G401 (cell line): ENCODE measurements around the gene THSD7B. TPM values are rescaled to one million over a fixed set of nuclear protein-coding genes. Genes with fewer than 3 reads are reported as not detected.
"Not testable (repeated sequence)": the region's sequence is repeated elsewhere in the genome, so short reads cannot be mapped to it uniquely, and the experiment has no call there.

Source experiments
- DNase-seq: peaks from one replicate; pipeline ENCODE4 v3.0.0-alpha.2; 2015; ENCODE audit warnings: low spot score
- in situ Hi-C: cut with HindIII; loops from 2 replicates; pipeline ENCODE4 v1.10.0; 2016; ENCODE audit warnings: low sequenced_read_pairs, mixed read lengths
- total RNA-seq: library from RNA; depleted of rRNA; stranded (reverse); fragments of >200 nt; shearing (Covaris generic); gene quantifications from 2 replicates; pipeline ENCODE4 v1.2.3, GENCODE V29; 2014

Gene THSD7B
- total RNA-seq, 1 experiment from 2014 or later, result not detected

DNA sequence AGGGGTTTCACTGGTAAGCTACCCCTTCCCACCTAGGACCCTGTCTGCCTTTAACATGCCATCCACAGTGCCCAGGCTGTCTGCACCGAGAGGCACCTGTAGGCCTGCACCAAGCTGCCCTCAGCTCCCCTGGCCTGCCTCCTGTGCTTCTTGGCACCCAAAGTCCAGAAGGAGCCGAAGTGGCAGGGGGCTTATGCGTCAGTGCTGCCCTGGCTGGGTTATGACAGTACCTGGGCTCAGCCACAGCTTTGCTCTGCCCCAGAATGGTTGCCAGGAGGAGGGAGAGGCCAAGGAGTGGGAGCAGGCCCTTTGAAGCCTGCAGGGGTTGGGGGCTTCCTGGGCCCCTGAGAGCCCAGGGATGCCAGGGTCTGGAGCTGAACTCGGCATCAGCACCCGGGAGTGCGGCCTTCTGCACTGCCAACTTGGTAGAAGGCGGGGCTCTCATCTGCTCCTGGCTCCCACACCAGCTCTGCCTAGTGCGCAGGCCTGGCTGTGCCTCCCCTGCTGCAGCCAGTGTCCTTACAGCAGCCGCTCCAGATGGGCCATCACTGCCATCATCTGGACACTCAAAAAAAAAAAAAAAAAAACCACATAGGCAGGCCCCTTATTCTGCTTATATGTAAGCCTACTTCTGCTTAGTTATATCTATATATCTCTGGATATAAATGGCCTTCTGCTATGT is 155.4 kb downstream of the THSD7B start:
- in situ Hi-C loops, result no loop called here
- no peak for DNase-seq

DNA sequence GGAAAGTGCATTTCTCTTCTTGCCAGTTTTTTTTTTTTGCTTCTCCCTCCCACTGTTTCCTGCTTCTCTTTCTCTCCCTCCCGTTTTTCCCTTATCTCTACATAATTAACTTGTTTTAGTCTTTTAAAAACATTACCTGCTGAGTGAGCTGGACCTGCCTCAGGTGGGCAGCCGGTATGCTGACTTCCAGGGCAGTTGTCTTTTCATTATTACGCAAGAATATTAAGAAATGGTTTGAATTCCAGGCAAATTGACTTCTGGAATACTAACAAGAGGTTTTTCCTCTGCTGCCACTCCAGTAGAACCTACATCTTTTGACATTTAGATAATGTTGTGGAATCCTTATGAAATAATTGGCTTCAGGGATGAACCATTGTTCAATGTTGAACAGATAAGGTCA is 161.8 kb downstream of the THSD7B start:
- DNase-seq, result no peak
- in situ Hi-C loops, result no loop called here

GRCh38 chr2:136929531-136929930 is 164.2 kb downstream of the THSD7B start:
- DNase-seq, result no peak
- in situ Hi-C loops, result no loop called here

- DNase-seq, result peak; percentile 6
- in situ Hi-C loops, result no loop called here
Observed at GRCh38 chr2:136932700-136933099, 167.4 kb downstream of the THSD7B start.

DNA sequence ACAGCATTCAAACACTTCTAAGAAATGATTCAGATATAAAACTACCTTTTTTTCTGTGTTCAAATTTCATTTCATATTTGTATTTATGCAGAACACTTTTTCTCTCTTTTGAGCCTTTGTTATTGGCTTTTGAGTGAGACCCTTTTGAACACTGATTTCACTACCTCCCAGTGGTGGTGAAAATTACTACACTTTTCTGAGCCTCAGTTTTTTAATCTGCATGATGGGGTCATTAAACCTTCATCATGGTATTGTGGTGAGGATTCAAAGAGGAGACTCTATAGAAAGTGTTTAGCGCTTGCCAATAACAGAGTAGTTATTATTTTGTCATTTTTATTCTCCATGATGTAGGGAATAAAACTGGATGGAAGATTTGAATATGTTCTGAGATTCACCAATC is 169.8 kb downstream of the THSD7B start:
- in situ Hi-C loops, result no loop called here
- DNase-seq, result no peak

DNA sequence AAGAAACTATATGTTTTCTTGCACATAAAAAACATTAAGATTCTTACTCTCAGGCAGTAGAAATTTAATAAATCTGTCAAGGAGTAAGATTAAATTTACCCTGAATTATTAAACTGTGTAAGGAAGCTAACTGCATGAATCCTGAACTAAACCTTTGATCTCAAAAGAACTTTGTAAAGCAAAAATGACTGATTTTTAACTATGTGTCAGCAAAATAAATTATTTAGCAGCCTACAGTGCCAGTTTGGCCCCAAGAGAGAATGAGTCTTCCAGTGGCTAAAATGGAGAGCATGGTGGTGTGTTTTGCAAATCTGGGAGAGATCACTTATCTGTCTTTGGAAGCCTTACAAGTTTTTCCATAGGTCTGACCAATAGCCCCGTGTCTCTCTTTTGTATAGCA is 190.7 kb downstream of the THSD7B start:
- DNase-seq, result no peak
- in situ Hi-C loops, result no loop called here

- in situ Hi-C loops, result no loop called here
- no peak for DNase-seq
Observed at GRCh38 chr2:136957044-136957443, 191.7 kb downstream of the THSD7B start.

DNA sequence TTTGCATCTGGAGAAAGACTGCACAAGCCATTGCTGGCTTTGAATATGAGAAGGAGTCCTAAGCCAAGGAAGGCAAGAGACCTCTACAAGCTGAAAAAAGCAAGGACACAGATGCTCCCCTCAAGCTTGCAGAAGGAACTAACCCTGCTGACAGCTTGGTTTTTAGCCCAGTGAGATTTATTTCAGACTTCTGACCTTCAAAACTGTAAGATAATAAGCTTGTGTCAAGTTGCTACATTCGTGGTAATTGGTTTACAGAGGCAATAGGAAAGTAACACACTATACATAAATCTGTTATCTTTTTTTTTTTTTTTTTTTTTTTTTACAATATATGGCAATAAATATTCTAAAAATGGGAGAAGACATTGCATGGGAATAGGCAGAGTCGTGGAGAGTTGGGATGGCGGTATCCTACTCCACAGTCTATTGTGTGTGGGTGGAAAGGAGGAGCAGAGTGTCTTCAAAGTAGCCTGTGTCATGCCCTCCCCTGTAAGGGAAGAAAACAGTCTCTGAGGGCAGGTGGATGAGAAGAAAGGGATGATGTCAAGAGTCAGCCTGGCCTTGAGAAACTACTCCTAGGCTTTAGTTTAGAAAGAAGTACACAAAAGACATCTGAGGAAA is 196.9 kb downstream of the THSD7B start:
- no peak for DNase-seq

DNA sequence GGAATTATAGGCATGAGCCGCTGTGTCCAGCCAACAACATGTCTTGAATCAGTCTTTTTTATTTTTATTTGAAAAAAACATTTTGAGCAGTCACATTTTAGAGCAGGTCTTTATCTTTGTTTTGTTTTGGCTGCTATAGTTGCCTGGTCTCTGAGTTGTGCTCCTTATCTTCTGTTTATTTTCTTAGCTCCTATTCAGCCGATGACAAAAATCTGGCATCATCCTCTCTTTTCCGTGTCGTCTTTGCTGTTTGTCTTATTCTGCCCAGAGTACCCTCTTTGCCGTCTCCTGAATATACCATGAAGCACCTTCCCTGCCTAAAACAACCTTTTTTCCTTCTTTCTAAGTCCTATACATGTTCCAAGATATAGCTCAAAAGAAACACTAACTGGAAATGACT is 201.1 kb downstream of the THSD7B start:
- no peak for DNase-seq
- in situ Hi-C loops, result no loop called here

More for the DNA sequence above, 196.9 kb downstream of the THSD7B start:
- in situ Hi-C loops, result no loop called here

DNA sequence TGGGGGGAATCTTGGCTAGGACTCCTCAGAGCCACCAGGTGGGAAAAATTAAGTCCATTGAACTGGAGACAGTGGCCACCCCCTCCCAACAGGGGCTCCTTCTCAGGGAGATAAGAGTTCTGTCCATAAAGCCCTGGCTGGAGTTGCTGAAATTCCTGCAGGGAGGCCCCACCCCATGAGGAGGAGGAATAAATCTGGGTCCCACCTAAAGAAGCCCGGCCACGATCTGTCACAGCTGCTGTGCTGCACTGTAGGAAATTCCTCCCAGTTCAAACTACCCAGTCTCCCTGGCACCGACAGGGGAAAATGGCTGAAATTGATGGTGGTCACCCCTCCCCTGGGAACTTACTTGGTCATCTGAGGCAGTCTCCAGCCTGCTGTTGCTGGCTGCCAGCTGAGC is 215.0 kb downstream of the THSD7B start:
- in situ Hi-C loops, result no loop called here

DNA sequence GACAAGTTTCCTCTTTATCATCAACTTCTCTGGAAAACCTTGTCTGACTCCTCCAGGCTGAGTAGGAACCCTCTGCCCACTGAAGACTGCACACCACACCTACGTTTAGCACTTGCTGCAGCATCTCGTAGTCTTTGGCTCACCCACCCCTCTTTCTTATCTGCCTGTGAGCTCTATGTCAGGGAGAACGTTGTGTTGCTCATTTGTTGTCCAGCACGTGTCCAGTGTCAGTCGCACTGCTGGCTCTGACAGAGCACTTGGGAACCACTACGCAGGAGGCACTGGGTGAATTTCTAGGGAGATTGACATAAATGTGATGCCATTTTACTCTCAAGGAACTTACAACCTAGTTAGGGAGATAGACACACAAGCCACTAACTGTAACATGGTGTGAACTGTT is 216.3 kb downstream of the THSD7B start:
- DNase-seq, in situ Hi-C loops: not testable (repeated sequence)

More for the DNA sequence above, 215.0 kb downstream of the THSD7B start:
- no peak for DNase-seq

GRCh38 chr2:136985044-136985443 is 219.7 kb downstream of the THSD7B start:
- in situ Hi-C loops, result no loop called here

GRCh38 chr2:136986605-136987221 is 221.4 kb downstream of the THSD7B start:
- in situ Hi-C loops, result no loop called here
- no peak for DNase-seq

More at GRCh38 chr2:136985044-136985443, 219.7 kb downstream of the THSD7B start:
- no peak for DNase-seq

GRCh38 chr2:136990316-136990715 is 225.0 kb downstream of the THSD7B start:
- in situ Hi-C loops, result no loop called here
- peak; percentile 83 for DNase-seq

GRCh38 chr2:136994793-136995192 is 229.4 kb downstream of the THSD7B start:
- DNase-seq, result no peak
- in situ Hi-C loops, result no loop called here

DNA sequence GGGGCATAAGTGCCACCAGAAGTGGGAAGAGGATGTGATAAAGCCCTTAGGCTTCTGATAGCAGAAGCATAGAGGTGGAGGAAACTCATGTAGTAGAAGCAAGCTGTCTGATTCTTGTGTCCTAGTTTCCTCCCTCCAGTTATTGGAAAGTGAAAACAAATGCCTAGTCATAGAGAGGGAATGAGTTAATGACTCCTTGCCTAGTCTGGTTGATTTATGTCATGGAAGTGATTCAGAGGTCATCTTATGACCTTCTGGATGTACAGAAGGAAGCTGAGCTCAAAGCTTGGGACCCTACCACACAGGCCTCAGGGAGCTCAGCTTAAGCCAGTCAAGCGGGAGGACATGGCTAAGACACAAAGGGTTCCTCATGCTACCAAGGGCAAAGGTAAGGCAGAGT is 232.2 kb downstream of the THSD7B start:
- in situ Hi-C loops, result no loop called here
- DNase-seq, result no peak

DNA sequence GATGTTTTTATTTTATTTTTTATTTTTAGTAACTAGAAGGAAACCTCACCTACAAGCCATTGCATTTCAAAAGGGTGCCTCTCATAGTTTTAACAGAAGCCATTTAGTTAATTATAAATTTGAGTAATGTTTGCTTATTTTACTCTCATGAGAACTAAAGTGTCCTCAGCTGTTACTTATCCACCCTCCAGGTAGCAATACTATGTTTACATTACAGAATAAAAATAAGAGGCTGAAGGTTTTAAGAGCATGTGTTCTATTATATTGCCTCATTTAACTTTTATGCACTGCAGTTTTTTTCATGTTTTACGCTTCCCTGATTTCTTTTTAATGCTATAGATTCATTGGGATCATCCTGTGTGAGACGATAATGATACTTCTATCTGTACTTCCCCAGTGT is 235.5 kb downstream of the THSD7B start:
- in situ Hi-C loops, result no loop called here
- DNase-seq, result no peak

DNA sequence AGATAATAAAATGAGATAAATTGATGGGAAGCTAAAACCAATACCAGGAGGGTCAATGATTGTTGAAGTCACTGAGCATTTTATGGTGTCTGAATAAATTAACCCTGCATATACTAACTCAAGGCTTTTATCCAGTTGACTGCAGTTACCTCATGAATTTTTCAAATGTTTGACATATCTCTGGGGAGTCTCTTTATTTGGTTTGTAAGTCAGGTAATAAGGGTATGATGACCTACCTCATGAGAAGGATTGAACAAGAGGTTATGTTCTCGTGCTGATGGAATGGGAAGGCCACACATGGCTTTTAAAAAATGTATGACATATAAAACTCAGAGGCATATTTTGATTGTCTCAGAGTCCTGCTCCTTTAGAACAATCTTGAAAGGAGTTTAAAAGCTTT is 237.6 kb downstream of the THSD7B start:
- in situ Hi-C loops, result no loop called here
- no peak for DNase-seq

- DNase-seq, result no peak
- in situ Hi-C loops, result no loop called here
Observed at GRCh38 chr2:137005210-137005609, 239.9 kb downstream of the THSD7B start.

- in situ Hi-C loops, result no loop called here
- no peak for DNase-seq
Observed at GRCh38 chr2:137007938-137008337, 242.6 kb downstream of the THSD7B start.

DNA sequence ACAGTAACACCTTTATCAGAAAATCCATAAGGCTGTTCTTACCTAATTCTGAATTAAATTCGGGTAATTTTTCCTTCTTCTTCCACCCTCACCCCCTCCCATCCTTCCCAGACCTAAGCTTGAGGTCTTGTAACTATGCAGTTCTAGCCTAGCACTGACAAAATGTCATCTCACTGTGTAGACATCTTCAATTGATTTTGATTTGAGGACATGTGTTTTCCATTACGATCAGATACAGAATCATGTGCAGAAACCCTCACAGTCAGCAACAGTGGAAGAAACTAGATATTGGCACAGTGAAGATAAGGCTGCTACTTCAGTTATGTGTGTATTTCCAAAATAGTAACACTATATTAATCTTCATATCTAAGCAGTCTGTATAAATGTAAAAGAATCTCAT is 244.6 kb downstream of the THSD7B start:
- in situ Hi-C loops, result no loop called here
- no peak for DNase-seq
